Hepatocyte (in vitro differentiated cells): ENCODE data around the gene HTT. TPM values are rescaled to one million over a fixed set of nuclear protein-coding genes. Genes with fewer than 3 reads are reported as not detected.

Experiments
- DNase-seq: peaks from one replicate; pipeline ENCODE4 v3.0.0-alpha.2; 2016; ENCODE audit warnings: low spot score
- H2AFZ ChIP-seq: fragments of 200-600 bp; sonication (generic); 2 replicates; pipeline ENCODE4 v1.6.0; 2016; ENCODE audit warnings: antibody characterized with exemption, mild to moderate bottlenecking
- H3K27ac ChIP-seq: fragments of 200-600 bp; sonication (generic); 2 replicates; pipeline ENCODE4 v1.5.1; 2016; ENCODE audit warnings: mild to moderate bottlenecking
- H3K27me3 ChIP-seq: fragments of 200-600 bp; sonication (generic); 2 replicates; pipeline ENCODE4 v1.6.1; 2016
- H3K36me3 ChIP-seq: fragments of 200-600 bp; sonication (generic); replicated peaks from 2 replicates; pipeline ENCODE4 v1.5.1; 2016; ENCODE audit warnings: low read depth; ENCODE audit not compliant: insufficient read depth
- H3K4me1 ChIP-seq: fragments of 200-600 bp; sonication (generic); 2 replicates; pipeline ENCODE4 v1.5.1; 2016; ENCODE audit warnings: mild to moderate bottlenecking, moderate library complexity; ENCODE audit not compliant: insufficient read depth
- H3K4me2 ChIP-seq: fragments of 200-600 bp; sonication (generic); 2 replicates; pipeline ENCODE4 v1.6.0; 2016
- H3K4me3 ChIP-seq: fragments of 200-600 bp; sonication (generic); 2 replicates; pipeline ENCODE4 v1.5.1; 2016; ENCODE audit warnings: mild to moderate bottlenecking
- H3K79me2 ChIP-seq: fragments of 200-600 bp; sonication (generic); 2 replicates; pipeline ENCODE4 v1.6.0; 2017; ENCODE audit warnings: mild to moderate bottlenecking
- H3K9me2 ChIP-seq: fragments of 200-600 bp; sonication (generic); replicated peaks from 2 replicates; pipeline ENCODE4 v1.6.0; 2017; ENCODE audit warnings: mild to moderate bottlenecking; ENCODE audit not compliant: insufficient read depth
- H3K9me3 ChIP-seq: fragments of 200-600 bp; sonication (generic); 2 replicates; pipeline ENCODE4 v1.5.1; 2016; ENCODE audit warnings: low read depth, mild to moderate bottlenecking
- H4K20me1 ChIP-seq: fragments of 200-600 bp; sonication (generic); 2 replicates; pipeline ENCODE4 v1.6.0; 2016; ENCODE audit warnings: mild to moderate bottlenecking; ENCODE audit not compliant: insufficient read depth, poor library complexity, severe bottlenecking
- CTCF ChIP-seq: fragments of 200-600 bp; sonication (generic); IDR thresholded peaks from 2 replicates; pipeline ENCODE4 v1.5.1; 2016; ENCODE audit warnings: antibody characterized with exemption, mild to moderate bottlenecking; ENCODE audit not compliant: poor library complexity
- EZH2 ChIP-seq: fragments of 200-600 bp; sonication (generic); IDR thresholded peaks from 2 replicates; pipeline ENCODE4 v1.6.1; 2016; ENCODE audit warnings: antibody characterized with exemption, mild to moderate bottlenecking, borderline replicate concordance
- EZH2phosphoT487 ChIP-seq: fragments of 200-600 bp; sonication (generic); IDR thresholded peaks from one replicate; pipeline ENCODE4 v1.6.1; 2018; ENCODE audit warnings: antibody characterized with exemption, mild to moderate bottlenecking, low read depth, moderate library complexity; ENCODE audit not compliant: unreplicated experiment, severe bottlenecking
- WGBS: methylation state at CpG from one replicate; pipeline ENCODE4 v1.1.6; 2016; ENCODE audit warnings: low lambda C conversion rate; ENCODE audit errors: missing lambda C conversion rate; 5-methylcytosine and 5-hydroxymethylcytosine counted together
- polyA plus RNA-seq: library from polyadenylated mRNA; unstranded; fragments of >200 nt; fragmentation: Nextera tagmentation; extraction: Ambion mirVana; gene quantifications from 2 replicates; pipeline ENCODE4 v1.2.1, GENCODE V29; 2016
- total RNA-seq: library from RNA; depleted of rRNA; stranded (reverse); fragments of >200 nt; gene quantifications from 2 replicates; pipeline ENCODE4 v1.2.3, GENCODE V29; 2014

The HTT gene
- total and polyA plus RNA-seq, 2 experiments from 2014 or later: 12.4 to 33.9 TPM

DNA sequence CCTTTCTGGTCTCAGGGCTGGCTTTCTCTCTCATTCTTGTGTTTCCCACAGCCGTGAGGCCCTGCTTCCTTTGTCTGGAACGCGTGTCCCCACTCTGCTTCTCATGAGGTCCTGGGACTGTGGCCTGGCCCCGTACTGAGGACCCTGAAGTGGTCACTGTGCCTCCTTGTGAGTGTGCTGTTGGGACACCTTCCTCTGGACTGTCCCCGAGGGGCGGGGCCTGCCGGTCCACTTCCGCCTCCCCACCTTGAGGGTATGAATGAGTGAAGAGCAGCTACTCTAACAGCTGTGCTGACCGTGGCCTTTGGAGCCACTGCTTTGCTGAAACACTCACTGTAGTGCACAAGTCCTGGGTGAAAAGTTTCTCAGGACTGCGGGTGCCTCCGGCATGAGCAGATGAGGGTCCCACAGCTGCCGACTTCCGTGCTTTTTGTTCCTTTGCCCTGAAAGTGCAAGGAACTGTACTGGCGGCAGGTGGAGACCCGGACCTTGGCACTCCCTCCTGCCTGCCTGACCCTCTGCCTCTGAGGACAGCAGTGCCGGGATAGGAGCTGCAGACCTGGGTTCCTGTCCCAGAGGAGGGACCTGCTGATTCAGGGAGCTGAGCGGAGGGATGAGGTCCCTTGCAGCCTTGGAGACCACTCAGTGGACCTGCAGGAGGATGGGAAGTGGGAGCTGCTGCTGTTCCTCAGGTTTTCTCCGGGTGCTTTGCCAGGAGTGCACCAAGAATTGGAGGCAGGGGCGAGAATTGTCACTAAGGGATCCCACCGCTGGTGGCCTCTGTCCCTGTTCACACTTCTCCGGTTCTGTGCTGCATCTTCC, 38.1 kb upstream of the HTT start:
- H3K4me2 ChIP-seq: no peak overlapping the region
- no peaks in the 10 kb centered on the region for H3K9me2 ChIP-seq
- DNase-seq: no peak
- no peaks in the 10 kb centered on the region for H3K79me2 ChIP-seq
- no peak overlapping the region for H3K4me3 ChIP-seq
- no peak overlapping the region for H2AFZ ChIP-seq
- no peak for TF ChIP-seq CTCF
- no peak for TF ChIP-seq EZH2
- TF ChIP-seq EZH2phosphoT487: no peak
- no peaks in the 10 kb centered on the region for H3K4me1 ChIP-seq
- no peak overlapping the region for H3K27ac ChIP-seq
- no peaks in the 10 kb centered on the region for H4K20me1 ChIP-seq
- H3K9me3 ChIP-seq: no peaks in the 10 kb centered on the region
- no peaks in the 10 kb centered on the region for H3K27me3 ChIP-seq
- WGBS: 93% methylated on average over 21 of the region's 21 CpGs
- H3K36me3 ChIP-seq: no peaks in the 10 kb centered on the region

DNA sequence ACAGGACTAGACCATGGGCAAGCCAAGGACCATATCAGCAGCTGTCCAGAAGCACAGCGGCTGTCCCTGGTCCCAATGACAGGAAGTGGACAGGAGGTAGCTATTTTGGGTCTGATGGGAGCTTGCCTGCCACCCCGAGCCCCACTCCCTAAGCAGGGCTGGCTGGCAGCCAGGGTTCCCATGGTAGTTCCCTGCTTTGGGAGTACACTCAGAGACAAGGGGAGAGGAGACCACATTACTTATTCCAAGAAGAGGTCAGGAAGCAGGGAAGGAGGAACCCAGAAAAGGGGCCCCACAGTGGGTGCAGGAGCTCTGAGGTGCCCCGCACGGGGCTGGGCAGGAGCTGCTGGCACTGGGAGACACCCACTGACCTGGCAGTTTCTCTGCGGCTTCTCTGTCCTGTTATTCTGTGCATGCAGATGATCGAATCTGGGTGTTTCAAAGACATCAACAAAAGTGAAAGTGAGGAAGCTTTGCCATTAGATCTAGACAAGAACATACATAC, 36.5 kb upstream of the HTT start:
- Histone ChIP-seq H3K9me3 (no peaks in the 10 kb centered on the region), H3K27ac (no peak overlapping the region), H3K27me3 (no peaks in the 10 kb centered on the region), H3K36me3 (no peaks in the 10 kb centered on the region), H3K9me2 (no peaks in the 10 kb centered on the region), H3K4me2 (no peak overlapping the region), H3K4me3 (no peak overlapping the region), H3K4me1 (no peaks in the 10 kb centered on the region), H4K20me1 (no peaks in the 10 kb centered on the region), H2AFZ (no peak overlapping the region), H3K79me2 (no peaks in the 10 kb centered on the region)
- TF ChIP-seq CTCF (no peak), EZH2 (no peak), EZH2phosphoT487 (no peak)
- no peak for DNase-seq
- 85% methylated on average over 6 of the region's 6 CpGs for WGBS

- H3K4me3 ChIP-seq: no peak overlapping the region
- no peaks in the 10 kb centered on the region for H3K9me3 ChIP-seq
- H3K9me2 ChIP-seq: no peaks in the 10 kb centered on the region
- H3K4me2 ChIP-seq: no peak overlapping the region
- no peak for DNase-seq
- H3K27me3 ChIP-seq: no peaks in the 10 kb centered on the region
- no peaks in the 10 kb centered on the region for H4K20me1 ChIP-seq
- no peak overlapping the region for H3K27ac ChIP-seq
- H3K36me3 ChIP-seq: no peaks in the 10 kb centered on the region
- TF ChIP-seq CTCF: no peak
- TF ChIP-seq EZH2phosphoT487: no peak
- TF ChIP-seq EZH2: no peak
- H3K4me1 ChIP-seq: no peaks in the 10 kb centered on the region
- WGBS: 85% methylated on average over 8 of the region's 8 CpGs
- H3K79me2 ChIP-seq: no peaks in the 10 kb centered on the region
- H2AFZ ChIP-seq: no peak overlapping the region
These were observed 34.6 kb upstream of the HTT start for GRCh38 chr4:3039706-3040366.
